ENCODE data around the gene HTR4.
A peak's percentile ranks its signal among the peaks of the same experiment; 100 is the strongest.

Gene HTR4

DNA sequence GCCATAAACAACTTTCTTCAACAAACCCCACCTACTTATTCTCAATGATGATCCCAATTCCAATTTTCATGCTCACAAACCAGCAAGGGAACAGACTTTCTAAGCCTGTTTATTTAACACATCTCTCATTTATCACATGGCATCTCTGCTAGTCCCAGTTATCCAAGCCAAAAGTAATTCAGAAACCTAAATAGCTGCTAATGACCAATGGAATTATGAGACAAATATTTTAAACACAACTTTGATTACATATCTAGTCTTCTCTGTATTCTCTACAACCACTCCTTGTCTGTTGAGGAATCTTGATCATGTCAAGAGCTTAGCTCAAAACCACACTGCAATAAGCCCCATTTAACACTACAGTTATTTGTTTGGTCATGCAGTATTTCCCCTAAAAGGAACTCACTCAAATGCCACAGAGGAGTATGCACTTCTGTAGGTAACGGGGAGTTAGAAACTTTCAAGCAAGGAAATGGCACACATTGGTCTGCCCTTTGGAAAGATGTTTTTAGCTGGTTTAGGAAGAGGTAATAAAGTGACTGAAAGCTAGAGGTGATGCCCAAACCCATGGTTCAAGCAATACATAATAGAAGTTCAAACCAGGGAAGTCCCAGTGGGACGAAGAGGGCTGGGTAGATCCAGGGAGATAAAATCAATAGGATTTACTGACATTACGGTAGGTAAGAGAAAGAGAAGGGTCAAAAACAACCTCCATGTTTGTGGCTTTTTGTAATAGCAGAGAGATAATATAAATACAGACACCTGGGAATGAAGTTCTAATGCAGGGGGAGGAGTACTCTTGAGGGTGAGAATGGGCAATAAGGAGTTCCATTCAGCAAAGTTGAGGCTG, 42.1 kb upstream of the HTR4 start:
- H3K4me3 ChIP-seq (replicated peaks; ENCODE audit: low read depth, low read length) = no peak overlapping the region
- H3K36me3 ChIP-seq (ENCODE audit: control insufficient read depth, insufficient read depth, low read length) = no peaks in the 10 kb centered on the region
- no peak for DNase-seq (ENCODE audit: extremely low read depth, insufficient read length)
- TF ChIP-seq, protein P1, sequence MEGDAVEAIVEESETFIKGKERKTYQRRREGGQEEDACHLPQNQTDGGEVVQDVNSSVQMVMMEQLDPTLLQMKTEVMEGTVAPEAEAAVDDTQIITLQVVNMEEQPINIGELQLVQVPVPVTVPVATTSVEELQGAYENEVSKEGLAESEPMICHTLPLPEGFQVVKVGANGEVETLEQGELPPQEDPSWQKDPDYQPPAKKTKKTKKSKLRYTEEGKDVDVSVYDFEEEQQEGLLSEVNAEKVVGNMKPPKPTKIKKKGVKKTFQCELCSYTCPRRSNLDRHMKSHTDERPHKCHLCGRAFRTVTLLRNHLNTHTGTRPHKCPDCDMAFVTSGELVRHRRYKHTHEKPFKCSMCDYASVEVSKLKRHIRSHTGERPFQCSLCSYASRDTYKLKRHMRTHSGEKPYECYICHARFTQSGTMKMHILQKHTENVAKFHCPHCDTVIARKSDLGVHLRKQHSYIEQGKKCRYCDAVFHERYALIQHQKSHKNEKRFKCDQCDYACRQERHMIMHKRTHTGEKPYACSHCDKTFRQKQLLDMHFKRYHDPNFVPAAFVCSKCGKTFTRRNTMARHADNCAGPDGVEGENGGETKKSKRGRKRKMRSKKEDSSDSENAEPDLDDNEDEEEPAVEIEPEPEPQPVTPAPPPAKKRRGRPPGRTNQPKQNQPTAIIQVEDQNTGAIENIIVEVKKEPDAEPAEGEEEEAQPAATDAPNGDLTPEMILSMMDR (IDR thresholded peaks at IDR 0.05; ENCODE audit: insufficient read depth, low read length, poor library complexity, severe bottlenecking) = no peak
- no peaks in the 10 kb centered on the region for H3K27me3 ChIP-seq (replicated peaks; ENCODE audit: control insufficient read depth, insufficient read depth, low read length)

DNA sequence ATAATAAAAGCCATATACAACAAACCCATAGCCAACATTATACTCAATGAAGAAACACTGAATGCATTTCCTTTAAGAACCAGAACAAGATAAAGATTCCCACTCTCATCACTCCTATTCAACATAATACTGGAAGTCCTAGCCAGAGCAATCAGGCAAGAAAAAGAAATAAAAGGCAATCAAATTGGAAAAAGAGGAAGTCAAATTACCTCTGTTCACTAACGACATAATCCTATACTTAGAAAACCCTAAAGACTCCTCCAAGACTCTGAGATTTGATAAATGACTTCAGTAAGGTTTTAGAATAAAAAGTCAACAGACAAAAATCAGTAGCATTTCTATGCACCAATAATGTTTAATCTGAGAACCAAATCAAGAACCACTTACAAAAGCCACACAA, 36.6 kb upstream of the HTR4 start:
- TF ChIP-seq, protein P1 (IDR thresholded peaks at IDR 0.05; ENCODE audit: insufficient read depth, low read length, poor library complexity, severe bottlenecking) = no peak
- no peak overlapping the region for H3K4me3 ChIP-seq (replicated peaks; ENCODE audit: low read depth, low read length)
- DNase-seq (ENCODE audit: extremely low read depth, insufficient read length) = no peak
- H3K27me3 ChIP-seq (replicated peaks; ENCODE audit: control insufficient read depth, insufficient read depth, low read length) = no peaks in the 10 kb centered on the region
- no peaks in the 10 kb centered on the region for H3K36me3 ChIP-seq (ENCODE audit: control insufficient read depth, insufficient read depth, low read length)

DNA sequence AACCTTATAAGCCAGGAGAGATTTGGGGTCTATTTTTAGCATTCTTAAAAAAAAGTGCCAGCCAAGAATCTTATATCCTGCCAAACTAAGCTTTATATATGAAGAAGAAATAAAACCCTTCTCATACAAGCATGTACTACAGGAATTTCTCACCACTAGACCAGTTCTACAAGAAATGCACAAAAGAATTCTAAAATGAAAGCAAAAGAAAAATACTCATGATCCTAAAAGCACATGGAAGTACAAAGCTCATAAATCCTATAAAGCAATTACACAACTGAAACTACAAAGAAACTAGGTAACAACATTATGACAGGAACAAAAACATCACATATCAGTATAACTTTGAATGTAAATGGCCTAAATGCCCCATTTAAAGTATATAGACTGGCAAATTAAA, 34.5 kb upstream of the HTR4 start:
- no peak for DNase-seq (ENCODE audit: extremely low read depth, insufficient read length)
- Histone ChIP-seq H3K36me3 (ENCODE audit: control insufficient read depth, insufficient read depth, low read length) (no peaks in the 10 kb centered on the region), H3K4me3 (replicated peaks; ENCODE audit: low read depth, low read length) (no peak overlapping the region), H3K27me3 (replicated peaks; ENCODE audit: control insufficient read depth, insufficient read depth, low read length) (no peaks in the 10 kb centered on the region)
- TF ChIP-seq, protein P1 (IDR thresholded peaks at IDR 0.05; ENCODE audit: insufficient read depth, low read length, poor library complexity, severe bottlenecking) = no peak

DNA sequence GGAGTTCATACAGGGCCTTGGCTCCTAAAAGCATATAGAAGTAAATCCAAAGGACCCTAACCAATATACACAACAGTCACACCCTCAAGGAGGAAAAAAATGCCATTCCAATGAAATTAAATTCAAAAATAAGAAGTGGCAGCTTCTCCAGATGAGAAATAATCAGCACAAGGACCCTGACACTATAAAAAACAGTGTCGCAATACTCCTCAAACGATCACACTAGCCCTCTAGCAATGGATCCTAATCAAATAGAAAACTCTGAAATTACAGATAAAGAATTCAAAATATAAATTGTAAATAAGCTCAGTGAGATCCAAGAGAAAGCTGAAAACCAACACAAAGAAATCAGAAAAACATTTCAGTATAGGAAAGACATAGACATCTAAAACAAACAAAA, 33.5 kb upstream of the HTR4 start:
- Histone ChIP-seq H3K4me3 (replicated peaks; ENCODE audit: low read depth, low read length) (no peak overlapping the region), H3K27me3 (replicated peaks; ENCODE audit: control insufficient read depth, insufficient read depth, low read length) (no peaks in the 10 kb centered on the region; the same call in 1 of the 2 replicates), H3K36me3 (ENCODE audit: control insufficient read depth, insufficient read depth, low read length) (no peaks in the 10 kb centered on the region)
- TF ChIP-seq, protein P1 (IDR thresholded peaks at IDR 0.05; ENCODE audit: insufficient read depth, low read length, poor library complexity, severe bottlenecking) = no peak
- no peak for DNase-seq (ENCODE audit: extremely low read depth, insufficient read length)

DNA sequence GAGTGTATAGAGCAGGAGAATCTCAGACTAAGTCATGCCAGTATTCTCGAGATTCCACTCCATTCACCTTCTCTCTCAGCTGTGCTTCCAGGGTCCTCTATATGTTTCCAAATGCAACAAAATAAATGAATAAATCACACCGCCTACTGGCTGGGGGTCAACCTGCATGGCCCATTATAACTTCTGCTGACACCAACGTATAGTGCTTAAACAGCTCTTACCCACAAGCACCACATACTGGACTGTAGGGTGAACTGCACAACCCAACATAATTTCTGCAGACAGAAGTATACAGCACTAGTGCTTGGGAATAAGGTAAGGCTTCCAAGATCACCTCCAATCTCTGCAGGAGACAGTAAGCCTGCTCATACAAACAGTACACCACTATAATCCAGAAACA, 33.1 kb upstream of the HTR4 start:
- Histone ChIP-seq H3K27me3 (replicated peaks; ENCODE audit: control insufficient read depth, insufficient read depth, low read length) (no peaks in the 10 kb centered on the region; the same call in 1 of the 2 replicates), H3K4me3 (replicated peaks; ENCODE audit: low read depth, low read length) (no peak overlapping the region), H3K36me3 (ENCODE audit: control insufficient read depth, insufficient read depth, low read length) (no peaks in the 10 kb centered on the region)
- TF ChIP-seq, protein P1 (IDR thresholded peaks at IDR 0.05; ENCODE audit: insufficient read depth, low read length, poor library complexity, severe bottlenecking) = peak; percentile 62
- DNase-seq (ENCODE audit: extremely low read depth, insufficient read length) = peak; percentile 2

All from GM06990 (cell line).